ENCODE data around the gene NME2. TPM values are rescaled to one million over a fixed set of nuclear protein-coding genes. Genes with fewer than 3 reads are reported as not detected.

The NME2 gene
- total and polyA plus RNA-seq, 4 donors: 90.2 to 777 (median 658) TPM

GRCh38 chr17:51221322-51221721, 55.1 kb downstream of the NME2 start:
- Histone ChIP-seq H3K36me3 (ENCODE audit: control insufficient read depth in 4 of 4, insufficient read depth in 4 of 4, low read length in 4 of 4) (peaks cover 11 to 40% (median 19%) of the 10 kb centered on the region in 4 donors), H3K9me3 (ENCODE audit: control insufficient read depth in 4 of 4, insufficient read depth in 3 of 4, low read length in 3 of 4) (no peaks in the 10 kb centered on the region), H3K27me3 (ENCODE audit: control insufficient read depth in 3 of 3, insufficient read depth in 3 of 3, low read length in 2 of 3) (no peaks in the 10 kb centered on the region), H3K27ac (ENCODE audit: low read depth in 1 of 2, low read length in 1 of 2) (no peak overlapping the region), H3K9ac (ENCODE audit: insufficient read depth in 1 of 2, low read length in 2 of 2) (no peak overlapping the region), H3K4me1 (ENCODE audit: control insufficient read depth in 5 of 5, insufficient read depth in 5 of 5, low read length in 5 of 5) (peaks cover 0 to 2% (median 0%) of the 10 kb centered on the region in 5 donors), H3K4me3 (no peak overlapping the region)
- DNase-seq (no peak), ATAC-seq (ENCODE audit: insufficient read depth, low FRiP score) (no peak)
- 91 to 95% methylated on average over 4 of the region's 4 CpGs for WGBS, 2 donors
- no peak for TF ChIP-seq CTCF (IDR thresholded peaks at IDR 0.05; ENCODE audit: control extremely low read depth, extremely low read depth)

Other genes with a start within 250 kb of the NME2 start
- gene SPAG9, start 45.5 kb upstream of the NME2 start, total RNA-seq: 100 to 1,000 TPM in 1 of 2 donors, 10 to 100 TPM in 1; 96.4 to 174 TPM
- 10 to 100 TPM; 37.2 to 54.0 TPM for gene SPAG9, start 45.5 kb upstream of the NME2 start, polyA plus RNA-seq
- gene NME1, start 12.9 kb upstream of the NME2 start, total RNA-seq: 100 to 1,000 TPM in 1 of 2 donors, 10 to 100 TPM in 1; 14.6 to 105 TPM
- gene NME1, start 12.9 kb upstream of the NME2 start, polyA plus RNA-seq: 100 to 1,000 TPM; 182 to 201 TPM
- 10 to 100 TPM in 1 of 2 donors, 1 to 10 TPM in 1; 9.0 to 79.2 TPM for gene MBTD1, start 93.6 kb downstream of the NME2 start, total RNA-seq
- 1 to 10 TPM; 4.3 to 9.3 TPM for gene MBTD1, start 93.6 kb downstream of the NME2 start, polyA plus RNA-seq
- gene UTP18, start 94.1 kb downstream of the NME2 start, total RNA-seq: 10 to 100 TPM; 25.7 to 30.2 TPM
- 10 to 100 TPM; 19.2 to 40.3 TPM for gene UTP18, start 94.1 kb downstream of the NME2 start, polyA plus RNA-seq